ENCODE measurements around the gene OGFR. TPM values are rescaled to one million over a fixed set of nuclear protein-coding genes. Genes with fewer than 3 reads are reported as not detected.

The OGFR gene
- total RNA-seq, 1 donor from 2014 or later: 21.5 TPM

GRCh38 chr20:62860924-62861691 lies 56.5 kb downstream of the OGFR start:
- DNase-seq: no peak

- peak; percentile 87 for DNase-seq
Observed at GRCh38 chr20:62861726-62862336, 57.2 kb downstream of the OGFR start, which contains the start of gene TCFL5. TCFL5 (minus strand) TSS chr20:62861822; CDS start chr20:62861670, 152 bp downstream.

Small RNA genes lying within 50 kb of the gene (small RNA-seq; reads per million reads assigned to genes)
- not detected for gene DPH3P1

Other genes starting within 250 kb of the OGFR start
- 1.6 TPM for gene SLCO4A1, start 162.3 kb upstream of the OGFR start, total RNA-seq
- gene NTSR1, start 96.0 kb upstream of the OGFR start, total RNA-seq: 6.7 TPM
- gene MRGBP, start 8.4 kb upstream of the OGFR start, total RNA-seq: 20.1 TPM
- gene COL9A3, start 12.2 kb downstream of the OGFR start, total RNA-seq: 37.1 TPM
- gene TCFL5, start 57.0 kb downstream of the OGFR start, total RNA-seq: 12.3 TPM
- gene DIDO1, start 121.7 kb downstream of the OGFR start, total RNA-seq: 43.4 TPM
- gene GID8, start 133.3 kb downstream of the OGFR start, total RNA-seq: 56.9 TPM
- 0.16 TPM for gene SLC17A9, start 147.9 kb downstream of the OGFR start, total RNA-seq
- gene BHLHE23, start 202.1 kb downstream of the OGFR start, total RNA-seq: not detected

All from occipital lobe (tissue), 3 donors.